ENCODE measurements around the gene WDR38. TPM values are rescaled to one million over a fixed set of nuclear protein-coding genes. Genes with fewer than 3 reads are reported as not detected.

WDR38 gene
- total RNA-seq, 1 donor from 2014 or later = not detected

DNA sequence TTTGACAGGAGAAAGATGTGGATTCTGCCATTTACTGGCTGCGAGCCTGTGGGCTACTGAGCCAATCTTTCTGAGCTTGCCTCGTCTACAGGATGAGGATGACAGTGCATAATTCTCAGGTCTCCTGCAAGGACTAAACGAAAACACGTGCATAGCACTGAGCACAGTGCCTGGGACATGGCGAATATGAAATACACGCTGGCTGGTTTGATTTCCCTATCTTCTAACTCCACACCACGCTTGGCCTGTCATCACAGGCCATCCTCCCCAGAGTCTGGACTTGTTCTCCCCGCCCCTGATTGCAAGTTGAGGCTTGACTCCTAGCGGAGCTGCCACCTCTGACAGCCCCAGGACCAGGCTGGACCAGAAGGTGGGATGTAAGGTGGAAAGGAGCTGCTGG is 46.6 kb downstream of the WDR38 start:
- intact Hi-C loops (cut with DNase I) = no loop called here
- no peak for DNase-seq
- ATAC-seq (ENCODE audit: poor library complexity) = no peak

DNA sequence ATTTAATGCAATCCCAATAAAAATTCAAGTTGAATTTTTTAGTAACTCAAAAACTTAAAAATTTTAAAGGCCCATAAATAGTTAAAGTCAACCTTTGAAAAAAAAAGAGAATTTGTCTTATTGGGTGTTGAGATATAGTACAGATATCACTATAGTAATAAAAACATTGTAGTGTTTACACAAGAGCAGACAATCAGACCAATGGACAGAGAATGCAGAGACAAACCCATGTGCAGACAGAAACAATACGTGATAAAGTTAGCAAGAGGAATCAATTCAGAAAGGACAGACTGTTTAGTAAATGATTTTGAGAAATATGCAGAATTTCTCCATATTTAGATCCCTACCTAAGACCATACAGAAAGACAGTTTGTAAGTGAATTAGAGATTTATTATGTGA is 53.7 kb downstream of the WDR38 start:
- DNase-seq (no peak), ATAC-seq (ENCODE audit: poor library complexity) (no peak)
- intact Hi-C loops (cut with DNase I) = no loop called here

Other genes with a start within 250 kb of the WDR38 start
- 1.4 TPM for gene NR6A1, start 82.1 kb upstream of the WDR38 start, total RNA-seq
- gene OLFML2A, start 76.3 kb upstream of the WDR38 start, total RNA-seq = 27.5 TPM
- gene RPL35, start 8.5 kb downstream of the WDR38 start, total RNA-seq = 621 TPM
- 37.8 TPM for gene ARPC5L, start 8.7 kb downstream of the WDR38 start, total RNA-seq
- gene GOLGA1, start 87.6 kb downstream of the WDR38 start, total RNA-seq = 16.1 TPM